Embryonic facial prominence (tissue), 1 donor: ENCODE measurements around the gene COL8A1.
A peak's percentile ranks its signal among the peaks of the same experiment; 100 is the strongest.
"Not testable (repeated sequence)": the region's sequence is repeated elsewhere in the genome, so short reads cannot be mapped to it uniquely, and the experiment has no call there.

Experiments used
- DNase-seq: peaks from one replicate; pipeline ENCODE4 v3.0.0-alpha.2; 2016; ENCODE audit errors: extremely low spot score

Gene COL8A1

GRCh38 chr3:99803297-99803696 is 164.9 kb downstream of the COL8A1 start:
- no peak for DNase-seq

GRCh38 chr3:99805160-99805559 is 166.8 kb downstream of the COL8A1 start:
- no peak for DNase-seq

GRCh38 chr3:99808163-99808794 is 169.9 kb downstream of the COL8A1 start:
- no peak for DNase-seq

- DNase-seq: no peak
Observed at GRCh38 chr3:99809565-99809964, 171.2 kb downstream of the COL8A1 start.

GRCh38 chr3:99810403-99810802 is 172.0 kb downstream of the COL8A1 start:
- DNase-seq: no peak

- no peak for DNase-seq
Observed at GRCh38 chr3:99817047-99817436, 178.6 kb downstream of the COL8A1 start.

GRCh38 chr3:99817437-99818240 is 179.2 kb downstream of the COL8A1 start, which contains the start of gene CMSS1:
Gene CMSS1 (plus strand): TSS chr3:99817862.
- peak; percentile 89 for DNase-seq

GRCh38 chr3:99818818-99819217 is 180.4 kb downstream of the COL8A1 start:
- DNase-seq: no peak

- DNase-seq: no peak
Observed at GRCh38 chr3:99823723-99824711, 185.6 kb downstream of the COL8A1 start.

GRCh38 chr3:99825004-99825640 is 186.7 kb downstream of the COL8A1 start:
- no peak for DNase-seq

- no peak for DNase-seq
Observed at GRCh38 chr3:99829844-99830243, 191.4 kb downstream of the COL8A1 start.

- DNase-seq: no peak
Observed at GRCh38 chr3:99833617-99834205, 195.3 kb downstream of the COL8A1 start.

- DNase-seq: no peak
Observed at GRCh38 chr3:99834211-99834957, 196.0 kb downstream of the COL8A1 start.

- DNase-seq: no peak
Observed at GRCh38 chr3:99836681-99837080, 198.3 kb downstream of the COL8A1 start.

GRCh38 chr3:99837715-99838114 is 199.3 kb downstream of the COL8A1 start:
- DNase-seq: no peak

- DNase-seq: no peak
Observed at GRCh38 chr3:99838755-99839154, 200.4 kb downstream of the COL8A1 start.

- no peak for DNase-seq
Observed at GRCh38 chr3:99839613-99840012, 201.2 kb downstream of the COL8A1 start.

- not testable (repeated sequence) for DNase-seq
Observed at GRCh38 chr3:99841949-99842348, 203.6 kb downstream of the COL8A1 start.

GRCh38 chr3:99842826-99843589 is 204.6 kb downstream of the COL8A1 start:
- peak; percentile 72 for DNase-seq
